Measurements from ENCODE around the gene PRR15.
"Not testable (repeated sequence)": the region's sequence is repeated elsewhere in the genome, so short reads cannot be mapped to it uniquely, and the experiment has no call there.

The PRR15 gene, protein sequence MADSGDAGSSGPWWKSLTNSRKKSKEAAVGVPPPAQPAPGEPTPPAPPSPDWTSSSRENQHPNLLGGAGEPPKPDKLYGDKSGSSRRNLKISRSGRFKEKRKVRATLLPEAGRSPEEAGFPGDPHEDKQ

DNA sequence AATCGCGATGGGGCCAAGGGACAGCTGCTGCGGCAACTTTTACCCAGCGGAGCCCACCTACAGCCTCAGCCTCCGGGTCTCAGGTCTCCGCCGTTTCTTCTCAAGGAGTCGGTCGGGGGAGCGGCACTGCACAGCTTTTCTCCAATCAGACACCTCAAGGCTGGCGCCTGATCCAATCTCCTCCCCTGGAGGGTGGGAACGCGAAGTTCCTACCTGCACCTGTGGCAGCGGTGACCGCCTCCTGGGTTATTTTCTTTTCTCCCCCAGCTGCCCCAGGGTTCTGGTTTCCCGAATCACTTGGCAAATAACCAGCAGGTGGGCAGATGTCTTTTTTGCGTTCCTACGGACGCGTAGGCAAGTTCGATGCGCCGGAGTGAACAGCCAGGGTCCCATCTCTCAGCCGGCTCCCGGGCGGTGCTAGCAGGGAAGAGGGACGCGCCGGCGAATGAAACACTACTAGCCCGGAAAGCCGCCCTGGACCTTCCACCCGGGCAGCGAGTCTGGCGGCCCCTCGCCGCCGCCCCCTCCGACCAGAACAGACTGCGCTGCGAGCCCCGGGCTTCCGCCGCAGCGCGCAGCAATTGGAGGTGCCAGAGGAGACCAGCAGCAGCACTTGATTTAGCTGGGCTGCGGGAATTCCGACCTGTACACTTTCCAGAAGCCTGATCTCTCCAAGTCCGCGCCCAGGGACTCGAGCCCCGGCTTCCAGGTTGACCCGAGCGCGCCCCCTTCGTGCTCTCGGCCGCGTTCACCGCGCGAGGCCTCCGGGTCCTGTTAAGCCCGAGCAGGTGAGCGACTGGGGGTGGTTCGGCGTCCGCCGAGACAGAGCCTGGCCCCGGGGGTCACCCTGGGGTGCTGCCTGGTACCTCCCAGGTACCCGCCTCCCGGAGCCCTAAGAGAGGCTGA is at the start of gene PRR15:
PRR15 (plus strand) TSS at position 246 of the 906 bp plus-strand sequence. CDS start 2,495 bp downstream, outside the sequence.
- DNase-seq, result no peak

- DNase-seq, result no peak
These were observed 47.1 kb upstream of the PRR15 start for GRCh38 chr7:29516491-29516890.

DNA sequence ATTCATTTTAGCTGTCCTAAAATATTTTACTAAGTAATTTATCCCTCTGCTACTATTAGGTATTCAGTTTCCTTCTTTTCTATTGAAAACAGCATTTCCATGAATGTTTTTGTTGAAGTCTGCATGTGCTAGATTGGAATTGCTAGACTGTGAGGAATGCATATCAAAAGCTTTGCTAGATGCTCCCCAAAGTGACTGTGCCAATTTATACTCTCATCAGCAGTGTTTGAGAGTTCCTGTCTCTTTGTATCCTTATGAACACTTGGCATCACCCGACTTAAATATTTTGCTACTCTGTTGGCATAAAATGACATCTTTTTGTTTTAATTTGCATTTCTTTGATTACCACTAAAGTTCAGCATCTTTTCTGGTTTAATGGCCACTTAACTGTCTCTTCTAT is 45.0 kb upstream of the PRR15 start:
- DNase-seq, result no peak

DNA sequence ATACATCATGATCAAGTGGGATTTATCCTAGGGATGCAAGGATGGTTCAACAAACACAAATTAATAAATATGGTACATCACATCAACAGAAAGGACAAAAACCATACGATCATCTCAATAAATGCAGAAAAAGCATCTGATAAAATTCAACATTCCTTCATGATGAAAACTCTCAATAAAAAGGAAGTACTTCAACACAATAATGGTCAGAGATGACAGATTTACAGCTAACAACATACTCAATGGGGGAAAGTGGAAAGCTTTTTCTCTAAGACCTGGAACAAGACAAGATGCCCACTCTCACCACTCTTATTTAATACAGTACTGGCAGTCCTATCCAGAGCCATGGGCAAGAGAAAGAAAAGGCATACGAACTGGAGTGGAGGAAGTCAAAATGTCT is 39.9 kb upstream of the PRR15 start:
- no peak for DNase-seq

DNA sequence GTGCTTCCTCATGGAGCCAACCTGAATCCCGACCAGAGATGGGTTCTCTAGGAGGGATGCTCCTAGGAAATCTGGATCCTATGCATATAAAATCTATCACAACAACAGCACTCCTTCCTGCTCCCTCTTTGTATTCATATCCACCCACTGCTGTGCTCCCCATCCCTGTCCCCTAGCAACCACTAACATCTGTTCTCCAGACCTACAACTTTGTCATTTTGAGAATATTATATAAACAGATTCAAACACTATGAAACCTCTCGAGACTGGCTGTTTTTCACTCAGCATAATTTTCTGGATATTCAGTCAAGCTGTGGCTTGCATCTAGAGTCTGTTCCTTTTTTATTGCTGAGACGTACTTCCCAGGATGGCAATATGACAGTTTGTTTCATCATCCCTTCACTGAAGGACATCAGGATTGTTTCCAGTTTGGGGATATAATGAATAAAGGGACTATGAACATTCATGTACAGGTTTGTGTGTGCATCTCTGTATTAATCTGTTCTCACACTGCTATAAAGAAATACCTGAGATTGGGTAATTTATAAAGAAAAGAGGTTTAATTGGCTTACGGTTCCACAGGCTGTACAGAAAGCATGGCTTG is 36.0 kb upstream of the PRR15 start:
- DNase-seq, result no peak

- DNase-seq, result not testable (repeated sequence)
These were observed 35.1 kb upstream of the PRR15 start for GRCh38 chr7:29528526-29528925.

GRCh38 chr7:29538389-29538788 is 25.2 kb upstream of the PRR15 start:
- no peak for DNase-seq

- no peak for DNase-seq
These were observed 24.2 kb upstream of the PRR15 start for GRCh38 chr7:29539471-29539870.

DNA sequence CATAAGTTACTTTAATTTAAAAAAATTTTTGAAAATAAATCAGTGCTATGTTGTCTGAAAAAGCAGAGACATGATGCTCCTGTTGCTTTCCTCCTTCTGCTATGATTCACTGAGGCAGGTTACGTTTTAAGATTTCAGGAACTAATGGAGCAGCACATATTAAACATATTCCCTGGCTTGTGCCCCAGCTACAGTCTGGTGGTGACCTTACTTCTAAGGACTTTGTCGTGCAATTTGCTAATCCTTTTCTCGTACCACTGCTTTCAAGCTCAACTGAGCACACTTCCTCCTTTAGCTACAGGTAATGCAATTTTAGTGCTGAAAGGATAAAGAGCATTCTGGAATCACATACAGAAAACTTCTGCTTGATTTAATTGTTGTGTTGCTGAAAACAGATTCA is 16.2 kb upstream of the PRR15 start:
- no peak for DNase-seq

GRCh38 chr7:29548823-29549222 is 14.8 kb upstream of the PRR15 start:
- no peak for DNase-seq

- no peak for DNase-seq
These were observed 11.2 kb upstream of the PRR15 start for GRCh38 chr7:29552392-29552791.

GRCh38 chr7:29555061-29555460 is 8.6 kb upstream of the PRR15 start:
- DNase-seq, result no peak

- DNase-seq, result no peak
These were observed 7.0 kb upstream of the PRR15 start for GRCh38 chr7:29556405-29557195.

DNA sequence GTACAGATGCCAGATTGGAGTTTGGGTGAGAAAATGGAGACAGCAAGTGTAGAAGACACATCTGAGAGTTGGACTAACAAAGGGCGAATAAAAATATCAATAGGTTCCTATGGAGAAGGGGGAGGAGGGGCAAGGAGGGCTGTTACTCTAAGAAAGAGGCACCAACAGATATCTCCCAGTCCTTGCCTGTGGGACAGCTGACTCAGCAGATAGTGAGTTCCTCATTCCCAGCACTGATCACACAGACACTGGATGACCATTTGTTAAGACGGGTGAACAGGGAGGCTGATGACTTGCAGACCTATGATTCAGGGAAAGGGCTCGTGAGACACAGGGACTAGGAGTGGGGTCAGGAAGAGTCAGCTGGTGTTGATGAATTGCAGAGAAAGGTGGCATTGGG is 5.7 kb upstream of the PRR15 start:
- peak in 1 of 2 donors; percentile 30 for DNase-seq

GRCh38 chr7:29561271-29561670 is 2.4 kb upstream of the PRR15 start:
- DNase-seq, result no peak

DNA sequence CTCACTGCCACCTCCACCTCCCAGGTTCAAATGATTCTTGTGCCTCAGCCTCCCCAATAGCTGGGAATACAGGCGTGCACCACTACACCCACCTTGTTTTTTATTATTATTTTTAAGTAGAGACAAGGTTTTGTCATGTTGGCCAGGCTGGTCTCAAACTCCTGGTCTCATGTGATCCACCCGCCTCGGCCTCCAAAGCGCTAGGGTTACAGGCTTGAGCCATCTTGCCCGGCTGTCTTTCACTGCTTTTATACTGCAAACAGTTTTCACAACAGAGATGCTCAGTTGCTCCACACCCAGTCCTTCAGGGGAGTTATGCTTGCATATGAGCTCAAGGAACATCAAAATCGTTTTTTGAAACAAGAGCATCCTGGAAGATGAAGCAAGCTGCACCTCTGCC is 1.3 kb upstream of the PRR15 start:
- DNase-seq, result no peak

GRCh38 chr7:29564496-29565223 is 1.0 kb downstream of the PRR15 start:
- no peak for DNase-seq

DNA sequence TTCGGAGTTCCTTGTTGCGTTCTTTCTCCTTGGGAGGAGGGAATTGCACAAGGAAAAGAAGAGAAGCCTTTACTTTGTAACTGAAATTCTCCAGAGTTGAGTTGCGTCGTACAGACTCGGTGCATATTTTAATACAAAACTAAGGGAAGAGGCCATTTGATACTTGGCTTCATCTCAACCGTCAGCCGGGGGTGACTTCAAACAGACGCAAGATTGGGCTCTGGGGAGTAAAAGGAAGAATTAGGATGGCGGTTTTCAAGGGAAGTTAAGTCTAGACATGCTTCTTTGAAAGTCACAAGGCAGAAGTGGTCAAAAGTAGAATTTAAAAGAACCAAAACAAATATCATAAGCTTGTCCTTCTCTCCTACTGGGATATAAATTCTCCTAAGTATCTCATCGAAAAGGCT is 1.6 kb downstream of the PRR15 start:
- DNase-seq, result no peak

DNA sequence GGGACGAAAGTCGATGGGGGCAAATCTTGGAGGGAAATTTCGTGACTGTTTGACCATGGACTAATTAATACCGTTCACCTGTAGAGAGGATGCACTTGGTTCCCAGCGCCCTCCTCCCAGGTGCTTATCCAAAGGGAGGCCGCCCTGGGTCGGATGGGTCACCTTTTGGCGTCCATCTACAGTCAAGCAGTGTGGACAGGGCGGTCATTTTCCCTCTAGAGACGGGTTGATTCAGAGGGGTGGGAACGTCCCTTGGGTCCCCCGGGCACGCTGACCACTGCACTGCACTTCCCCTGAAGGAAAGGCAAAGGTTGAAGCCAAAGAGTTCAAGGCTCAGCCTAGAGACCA is 2.0 kb downstream of the PRR15 start:
- no peak for DNase-seq

DNA sequence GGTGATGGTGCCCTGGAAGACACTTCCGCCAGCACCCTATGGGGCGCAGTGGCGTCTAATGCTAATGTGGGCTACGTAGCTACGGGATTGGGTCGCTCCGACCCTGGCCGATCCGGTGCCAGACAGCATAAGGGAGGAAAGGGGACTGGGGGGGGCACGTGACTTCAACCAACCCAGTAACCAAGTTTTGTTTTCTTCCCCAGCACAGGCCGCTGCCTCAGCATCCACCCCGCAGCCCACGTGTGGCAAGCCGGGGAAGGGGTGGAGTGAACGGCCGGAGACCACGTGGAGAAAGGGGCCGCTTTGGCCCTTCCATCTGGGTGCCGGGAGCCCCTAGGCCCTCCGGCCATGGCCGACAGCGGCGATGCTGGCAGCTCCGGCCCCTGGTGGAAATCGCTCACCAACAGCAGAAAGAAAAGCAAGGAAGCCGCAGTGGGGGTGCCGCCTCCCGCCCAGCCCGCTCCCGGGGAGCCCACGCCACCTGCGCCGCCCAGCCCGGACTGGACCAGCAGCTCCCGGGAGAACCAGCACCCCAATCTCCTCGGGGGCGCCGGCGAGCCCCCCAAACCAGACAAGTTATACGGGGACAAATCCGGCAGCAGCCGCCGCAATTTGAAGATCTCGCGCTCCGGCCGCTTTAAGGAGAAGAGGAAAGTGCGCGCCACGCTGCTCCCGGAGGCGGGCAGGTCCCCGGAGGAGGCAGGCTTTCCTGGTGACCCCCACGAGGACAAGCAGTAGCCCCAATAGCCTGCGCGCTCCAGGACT is 2.5 kb downstream of the PRR15 start:
- DNase-seq, result no peak

GRCh38 chr7:29567174-29567573 is 3.5 kb downstream of the PRR15 start:
- no peak for DNase-seq

DNA sequence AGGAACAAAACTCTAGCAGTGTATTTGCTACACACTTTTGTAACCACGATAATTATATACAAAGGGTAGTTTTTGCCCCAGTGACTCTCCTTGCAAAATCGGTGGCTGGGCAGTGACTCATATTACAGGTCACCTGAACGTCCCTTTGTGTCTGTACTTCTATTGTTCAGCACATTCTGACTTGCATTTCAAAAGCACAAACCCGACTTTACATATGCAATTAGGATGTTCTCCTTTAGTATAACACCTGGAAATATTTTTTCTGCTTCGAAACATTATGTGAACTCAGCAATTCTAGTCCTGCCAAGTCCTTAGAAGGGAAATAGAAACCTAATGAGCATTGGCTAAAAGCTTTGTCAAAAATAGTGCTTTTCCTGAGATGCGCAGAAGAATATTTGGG is 6.0 kb downstream of the PRR15 start:
- DNase-seq, result no peak

Data from CD4-positive, alpha-beta T cell treated with Interleukin-4 for 1 hour (primary cell).